HG03280 (cell line): ENCODE results near the gene ARHGAP11A.

Experiments used
- ATAC-seq: cut with Tn5 transposase; IDR thresholded peaks from one replicate; pipeline ENCODE4 v1.9.1; 2021; ENCODE audit warnings: mild to moderate bottlenecking, moderate library complexity; ENCODE audit not compliant: unreplicated experiment

The ARHGAP11A gene

GRCh38 chr15:32652178-32652577, 36.9 kb downstream of the ARHGAP11A start:
- ATAC-seq: no peak

- no peak for ATAC-seq
Measured at GRCh38 chr15:32656091-32656490, 40.8 kb downstream of the ARHGAP11A start.

- no peak for ATAC-seq
Measured at GRCh38 chr15:32656496-32656895, 41.2 kb downstream of the ARHGAP11A start.

DNA sequence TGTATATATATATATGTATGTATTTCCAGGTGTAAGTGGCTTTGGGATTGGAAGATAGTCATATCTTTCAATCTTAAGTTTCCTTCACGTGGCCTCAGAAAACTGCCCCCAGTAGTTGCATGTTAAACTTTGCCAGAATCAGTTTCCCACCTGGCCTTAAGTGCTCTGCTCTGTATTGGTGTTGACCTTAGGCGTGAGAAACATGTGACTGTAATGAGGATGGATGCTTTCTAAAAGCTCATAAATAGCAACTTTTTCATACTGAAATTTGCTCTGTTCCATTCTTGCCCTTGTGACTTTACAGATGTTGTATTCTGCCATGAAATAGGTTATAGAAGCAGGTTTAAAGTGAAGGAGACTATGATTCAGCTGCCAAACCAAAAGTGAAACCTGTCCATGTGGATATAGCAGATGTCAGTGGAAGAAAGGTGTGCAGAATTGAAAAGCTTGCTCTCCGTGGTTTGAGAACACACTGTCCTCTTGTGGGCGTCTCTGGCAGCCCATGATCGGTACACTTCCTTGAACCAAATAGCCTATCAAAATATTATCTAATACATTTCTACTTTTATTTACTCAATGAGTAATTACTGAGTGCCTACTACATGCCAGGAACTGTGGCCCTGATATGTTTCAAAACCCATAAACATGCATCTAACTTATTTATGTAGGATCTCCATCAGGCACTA, 42.0 kb downstream of the ARHGAP11A start:
- ATAC-seq: no peak

DNA sequence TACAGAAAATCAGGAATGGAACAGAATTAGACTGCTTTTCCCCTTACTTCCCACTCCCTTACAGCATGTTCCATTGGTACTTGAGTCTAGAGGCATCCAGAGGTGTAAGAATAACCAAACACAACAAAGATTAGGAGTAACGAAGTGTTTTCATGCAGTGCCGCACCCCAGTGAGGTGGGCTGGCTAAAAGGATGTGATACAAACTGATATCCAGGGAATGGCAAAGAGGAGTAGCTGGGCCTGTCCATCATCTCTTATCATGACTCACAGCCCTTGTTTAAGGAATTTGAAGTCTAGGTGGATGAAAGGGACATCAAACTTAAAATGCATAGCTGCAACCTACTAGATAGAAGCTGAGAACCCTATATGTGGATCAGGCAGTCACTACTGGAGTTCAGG, 42.6 kb downstream of the ARHGAP11A start:
- ATAC-seq: no peak

DNA sequence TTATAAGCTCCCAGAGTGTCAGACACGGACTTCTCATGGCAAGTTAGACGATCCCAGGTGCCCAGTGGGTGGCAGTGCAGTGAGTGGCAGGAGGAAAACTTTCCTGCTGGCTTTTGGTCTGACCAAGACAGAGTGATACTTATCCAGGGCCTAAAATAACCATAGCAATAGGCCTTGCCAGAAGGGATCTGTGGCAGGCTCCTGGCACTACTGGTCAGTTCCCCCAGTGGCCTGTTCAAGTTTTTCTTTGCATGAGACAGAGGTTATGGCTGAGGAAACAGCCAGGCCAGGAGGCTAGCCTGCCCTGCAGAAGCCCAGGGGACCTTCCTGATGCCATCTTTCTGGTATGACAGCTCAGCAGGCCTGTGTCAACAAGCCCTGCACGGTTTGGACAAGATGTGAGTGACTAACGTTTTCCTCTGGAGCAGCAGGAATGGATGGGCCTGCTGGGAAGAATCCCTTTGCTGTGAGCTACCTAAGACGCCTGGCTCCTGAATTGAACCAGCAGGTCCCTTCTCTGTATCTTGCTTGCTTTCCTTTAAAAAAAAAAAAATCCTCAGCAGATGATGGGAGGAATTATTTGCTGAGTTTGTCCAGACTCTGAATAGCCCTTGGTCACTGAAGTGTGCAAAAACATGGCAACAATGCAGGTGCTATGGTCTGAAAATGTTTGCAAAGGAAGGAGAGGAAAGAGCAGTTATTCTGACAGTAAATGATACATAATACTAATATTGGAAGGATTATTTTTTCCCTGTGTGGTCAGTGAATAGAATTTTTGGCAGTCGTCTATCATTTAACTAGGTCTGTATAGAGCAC, 44.2 kb downstream of the ARHGAP11A start:
- ATAC-seq: no peak

DNA sequence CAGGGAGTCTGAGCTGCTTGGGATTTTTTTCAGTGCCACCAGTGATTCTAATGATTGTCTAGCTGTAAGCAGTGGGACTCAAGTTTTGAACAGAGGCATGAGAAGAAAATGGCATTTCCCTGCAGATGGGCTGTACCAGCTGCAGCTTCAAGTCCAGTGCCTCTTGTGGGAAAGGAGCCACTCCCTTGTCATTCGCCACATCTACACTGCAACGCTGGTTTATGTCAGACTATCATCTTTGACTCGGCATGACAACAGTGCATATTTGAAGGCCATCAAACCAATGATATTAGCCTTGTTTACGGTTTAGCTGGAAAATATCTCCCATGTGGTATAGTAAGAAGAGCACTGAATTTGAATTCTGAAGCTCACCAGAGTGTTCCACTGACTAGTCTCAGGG, 48.4 kb downstream of the ARHGAP11A start:
- no peak for ATAC-seq

GRCh38 chr15:32664796-32665195, 49.5 kb downstream of the ARHGAP11A start:
- no peak for ATAC-seq

DNA sequence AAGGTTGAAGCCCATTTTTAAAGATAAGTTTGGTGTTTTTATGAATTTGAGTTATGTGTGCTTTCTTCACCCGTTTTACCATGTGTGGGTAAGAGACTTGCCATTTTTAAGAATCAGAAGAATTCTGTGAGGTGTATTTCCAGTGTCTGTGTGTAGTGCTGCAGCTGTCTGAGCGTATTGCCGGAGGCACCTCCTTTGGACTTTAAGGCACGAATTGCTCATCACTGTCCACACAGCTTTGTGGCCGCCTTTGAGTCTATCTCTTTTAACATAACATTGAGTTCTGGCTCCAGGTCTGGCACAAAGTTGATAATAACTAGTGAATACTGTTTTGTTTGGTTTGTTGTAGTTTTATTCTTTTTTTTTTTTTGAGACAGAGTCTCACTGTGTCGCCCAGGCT, 52.0 kb downstream of the ARHGAP11A start:
- no peak for ATAC-seq

GRCh38 chr15:32668942-32669341, 53.6 kb downstream of the ARHGAP11A start:
- no peak for ATAC-seq

- no peak for ATAC-seq
Measured at GRCh38 chr15:32669896-32670611, 54.8 kb downstream of the ARHGAP11A start.

GRCh38 chr15:32670623-32671022, 55.3 kb downstream of the ARHGAP11A start:
- no peak for ATAC-seq

- no peak for ATAC-seq
Measured at GRCh38 chr15:32671339-32672325, 56.3 kb downstream of the ARHGAP11A start.

GRCh38 chr15:32674681-32675080, 59.4 kb downstream of the ARHGAP11A start:
- ATAC-seq: no peak

GRCh38 chr15:32675466-32675865, 60.2 kb downstream of the ARHGAP11A start:
- ATAC-seq: no peak

GRCh38 chr15:32676169-32676568, 60.9 kb downstream of the ARHGAP11A start:
- no peak for ATAC-seq

GRCh38 chr15:32677238-32677750, 62.0 kb downstream of the ARHGAP11A start:
- no peak for ATAC-seq

DNA sequence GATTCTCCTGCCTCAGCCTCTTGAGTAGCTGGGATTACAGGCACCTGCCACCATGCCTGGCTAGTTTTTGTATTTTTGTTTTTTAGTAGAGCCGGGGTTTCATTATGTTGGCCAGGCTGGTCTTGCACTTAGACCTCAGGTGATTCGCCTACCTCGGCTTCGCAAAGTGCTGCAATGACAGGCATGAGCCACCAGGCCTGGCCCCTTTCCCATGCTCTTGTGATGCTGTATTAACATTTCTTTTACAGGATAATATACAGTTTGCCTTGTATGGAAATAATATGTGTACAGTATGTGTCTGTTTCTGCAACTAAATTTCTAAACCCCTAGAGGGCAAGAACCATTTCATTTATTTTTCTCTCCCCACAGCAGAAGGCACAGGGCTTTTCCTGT, 64.0 kb downstream of the ARHGAP11A start:
- no peak for ATAC-seq

DNA sequence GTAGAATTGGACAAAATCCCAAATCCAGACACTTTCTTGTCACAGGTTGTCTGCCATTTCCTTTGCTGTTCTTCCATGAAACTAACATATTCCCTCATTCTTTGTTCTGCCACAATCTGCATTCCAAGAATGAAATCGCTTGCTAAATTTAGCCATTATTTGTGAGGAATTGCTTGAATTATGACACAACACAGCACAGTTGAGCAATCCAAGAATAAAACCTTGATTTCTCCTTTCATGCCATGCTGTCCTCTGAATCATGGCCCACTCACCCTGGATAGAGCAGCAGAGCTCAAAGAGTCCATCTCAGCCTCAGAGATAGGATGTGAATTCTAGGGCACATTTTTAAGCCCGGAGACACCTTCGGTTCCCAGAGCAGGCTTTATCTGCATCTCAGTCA, 67.3 kb downstream of the ARHGAP11A start:
- no peak for ATAC-seq

- ATAC-seq: no peak
Measured at GRCh38 chr15:32682977-32683630, 67.8 kb downstream of the ARHGAP11A start.
